H9 (cell line): Measurements from ENCODE around the gene RNASET2. TPM values are rescaled to one million over a fixed set of nuclear protein-coding genes. Genes with fewer than 3 reads are reported as not detected.

ENCODE experiments used
- DNase-seq: peaks from one replicate; pipeline ENCODE4 v3.0.0-alpha.2; 2017
- H2AFZ ChIP-seq: one replicate; pipeline ENCODE4 v1.6.1; 2013; ENCODE audit warnings: mild to moderate bottlenecking, low read length, control low read depth, moderate library complexity
- H2AK5ac ChIP-seq: 2 replicates; pipeline ENCODE4 v1.6.1; 2013; ENCODE audit warnings: low read length, control low read depth, mixed read lengths; ENCODE audit not compliant: insufficient read length
- H2BK120ac ChIP-seq: one replicate; pipeline ENCODE4 v1.6.1; 2013; ENCODE audit warnings: low read depth, mild to moderate bottlenecking, low read length, control low read depth, inconsistent platforms; ENCODE audit not compliant: poor library complexity, severe bottlenecking
- H2BK12ac ChIP-seq: 2 replicates; pipeline ENCODE4 v1.6.1; 2013; ENCODE audit warnings: low read length, control low read depth, mixed read lengths, low read depth; ENCODE audit not compliant: insufficient read length
- H2BK15ac ChIP-seq: 2 replicates; pipeline ENCODE4 v1.6.1; 2013; ENCODE audit warnings: low read depth, low read length, control low read depth
- H2BK20ac ChIP-seq: one replicate; pipeline ENCODE4 v1.6.1; 2013; ENCODE audit warnings: low read depth, mild to moderate bottlenecking, low read length, control low read depth, inconsistent platforms; ENCODE audit not compliant: poor library complexity, severe bottlenecking
- H2BK5ac ChIP-seq: 2 replicates; pipeline ENCODE4 v1.6.1; 2013; ENCODE audit warnings: low read length, control low read depth, mixed read lengths; ENCODE audit not compliant: insufficient read length
- H3K14ac ChIP-seq: 2 replicates; pipeline ENCODE4 v1.6.1; 2013; ENCODE audit warnings: low read length, control low read depth; ENCODE audit not compliant: insufficient read depth
- H3K18ac ChIP-seq: 2 replicates; pipeline ENCODE4 v1.6.1; 2013; ENCODE audit warnings: low read depth, mild to moderate bottlenecking, mixed read lengths, low read length, control low read depth; ENCODE audit not compliant: insufficient read length
- H3K23ac ChIP-seq: 2 replicates; pipeline ENCODE4 v1.6.1; 2013; ENCODE audit warnings: low read length, control low read depth, mixed read lengths, low read depth; ENCODE audit not compliant: insufficient read length
- H3K23me2 ChIP-seq: 2 replicates; pipeline ENCODE4 v1.6.1; 2013; ENCODE audit warnings: low read depth, mild to moderate bottlenecking, mixed read lengths, low read length, control low read depth; ENCODE audit not compliant: insufficient read length, poor library complexity, severe bottlenecking
- H3K27ac ChIP-seq: 2 replicates; pipeline ENCODE4 v1.5.1; 2013; ENCODE audit warnings: low read length, control low read depth, mixed read lengths, low read depth; ENCODE audit not compliant: insufficient read length
- H3K27me3 ChIP-seq: 2 replicates; pipeline ENCODE4 v1.6.1; 2013; ENCODE audit warnings: low read length, control low read depth, inconsistent platforms; ENCODE audit not compliant: insufficient read depth
- H3K4ac ChIP-seq: 2 replicates; pipeline ENCODE4 v1.6.1; 2013; ENCODE audit warnings: low read depth, mild to moderate bottlenecking, control low read depth, inconsistent platforms, low read length, moderate library complexity
- H3K4me1 ChIP-seq: 2 replicates; pipeline ENCODE4 v1.6.1; 2013; ENCODE audit warnings: low read length, control low read depth, inconsistent platforms; ENCODE audit not compliant: insufficient read depth
- H3K4me2 ChIP-seq: 2 replicates; pipeline ENCODE4 v1.6.1; 2013; ENCODE audit warnings: low read length, control low read depth, mixed read lengths; ENCODE audit not compliant: insufficient read length, insufficient read depth
- H3K56ac ChIP-seq: 2 replicates; pipeline ENCODE4 v1.6.1; 2013; ENCODE audit warnings: low read depth, mild to moderate bottlenecking, mixed read lengths, low read length, control low read depth; ENCODE audit not compliant: insufficient read length
- H3K79me1 ChIP-seq: 2 replicates; pipeline ENCODE4 v1.6.1; 2013; ENCODE audit warnings: low read depth, mild to moderate bottlenecking, moderate library complexity, low read length, control low read depth, inconsistent platforms; ENCODE audit not compliant: insufficient read depth, poor library complexity, severe bottlenecking
- H3K79me2 ChIP-seq: 2 replicates; pipeline ENCODE4 v1.6.1; 2013; ENCODE audit warnings: low read length, control low read depth, inconsistent platforms; ENCODE audit not compliant: insufficient read depth
- H3K9ac ChIP-seq: 2 replicates; pipeline ENCODE4 v1.6.1; 2013; ENCODE audit warnings: low read length, control low read depth, mixed read lengths; ENCODE audit not compliant: insufficient read length; ENCODE audit errors: extremely low read depth
- H3K9me3 ChIP-seq: one replicate; pipeline ENCODE4 v1.6.1; 2013; ENCODE audit warnings: low read depth, low read length, inconsistent platforms; ENCODE audit not compliant: control insufficient read depth
- H3T11ph ChIP-seq: one replicate; pipeline ENCODE4 v1.6.1; 2013; ENCODE audit warnings: mild to moderate bottlenecking, low read length, control low read depth, inconsistent platforms
- H4K20me1 ChIP-seq: one replicate; pipeline ENCODE4 v1.6.1; 2013; ENCODE audit not compliant: control insufficient read depth, insufficient read length, insufficient read depth
- H4K5ac ChIP-seq: 2 replicates; pipeline ENCODE4 v1.6.1; 2013; ENCODE audit warnings: low read depth, mild to moderate bottlenecking, mixed read lengths, low read length, control low read depth; ENCODE audit not compliant: insufficient read length
- H4K8ac ChIP-seq: replicated peaks from 2 replicates; pipeline ENCODE4 v1.6.1; 2013; ENCODE audit warnings: low read length, control low read depth, mixed read lengths, low read depth; ENCODE audit not compliant: insufficient read length
- H4K91ac ChIP-seq: 2 replicates; pipeline ENCODE4 v1.6.1; 2013; ENCODE audit warnings: low read depth, mild to moderate bottlenecking, moderate library complexity, mixed read lengths, low read length, control low read depth; ENCODE audit not compliant: insufficient read length
- H3K27ac Mint-ChIP-seq, 3 experiments: 2 replicates in 2 of 3; 3 replicates in 1 of 3; pipeline ENCODE4 v1.8.0; 2020 to 2021; ENCODE audit warnings: mixed read lengths in 3 of 3, mild to moderate bottlenecking in 1 of 3, moderate library complexity in 1 of 3
- H3K27me3 Mint-ChIP-seq: 2 replicates; pipeline ENCODE4 v1.8.0; 2021; ENCODE audit warnings: low read depth, mild to moderate bottlenecking, moderate library complexity, mixed read lengths
- H3K36me3 Mint-ChIP-seq, 3 experiments: 2 replicates in 2 of 3; 3 replicates in 1 of 3; pipeline ENCODE4 v1.8.0; 2020 to 2021; ENCODE audit warnings: low read depth in 3 of 3, mixed read lengths in 3 of 3; ENCODE audit not compliant: insufficient read depth in 1 of 3
- H3K4me1 Mint-ChIP-seq, 2 experiments: 2 replicates each; pipeline ENCODE4 v1.8.0; 2020; ENCODE audit warnings: mixed read lengths in 2 of 2
- H3K4me3 Mint-ChIP-seq, 2 experiments: 2 replicates in 1 of 2; 3 replicates in 1 of 2; pipeline ENCODE4 v1.8.0; 2020 to 2021; ENCODE audit warnings: mild to moderate bottlenecking in 2 of 2, mixed read lengths in 2 of 2, moderate library complexity in 1 of 2
- H3K9me3 Mint-ChIP-seq, 2 experiments: 2 replicates in 1 of 2; 3 replicates in 1 of 2; pipeline ENCODE4 v1.8.0; 2020; ENCODE audit warnings: mild to moderate bottlenecking in 2 of 2, mixed read lengths in 2 of 2, moderate library complexity in 1 of 2
- WGBS: extraction: QIAGEN DNeasy Blood & Tissue Kit; methylation state at CpG from one replicate; pipeline ENCODE4 v1.1.7; 2013; ENCODE audit warnings: missing lambda C conversion rate, low lambda C conversion rate, mixed read lengths; ENCODE audit not compliant: insufficient read length; ENCODE audit errors: extremely low coverage; 5-methylcytosine and 5-hydroxymethylcytosine counted together
- total RNA-seq: library from RNA; stranded (reverse); gene quantifications from 2 replicates; pipeline ENCODE4 v1.2.1, GENCODE V29; 2021
- TF ChIP-seq, protein P1 (sequence below): fragments of 200-600 bp; sonication (generic); conservative IDR thresholded peaks from 3 replicates; pipeline ENCODE4 v1.8.0; 2021; ENCODE audit warnings: antibody characterized with exemption, mild to moderate bottlenecking

The RNASET2 gene
- total RNA-seq, 1 experiment from 2014 or later = 28.2 TPM

DNA sequence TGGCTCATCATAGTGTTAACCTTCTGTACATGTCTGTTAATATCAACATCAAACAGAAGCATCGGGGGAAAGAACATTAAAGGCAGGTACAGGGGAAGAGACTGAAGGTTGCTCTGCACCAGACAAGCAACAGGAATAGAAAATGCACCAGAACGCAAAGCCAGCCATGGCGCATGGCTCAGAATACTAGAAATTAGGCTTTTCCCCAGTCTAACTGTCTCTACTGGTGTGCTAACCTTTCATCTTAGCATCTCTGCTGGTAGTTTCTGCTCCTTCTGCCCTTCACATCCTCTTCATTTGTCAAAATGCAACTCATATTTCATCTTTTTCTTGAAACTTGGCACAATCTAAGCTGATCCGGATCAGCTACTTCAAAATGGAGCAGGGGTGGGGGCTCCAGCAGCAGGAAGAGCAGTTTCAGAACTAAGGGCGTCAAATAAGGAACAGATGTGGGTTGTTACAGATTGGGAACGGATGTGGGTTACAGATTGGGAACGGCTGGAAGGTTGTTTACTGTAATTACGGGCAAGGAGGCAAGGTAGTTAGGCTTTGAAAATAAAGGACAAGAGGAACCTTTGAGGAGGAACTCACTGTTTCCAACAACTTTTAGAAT is 13.1 kb upstream of the RNASET2 start:
- H4K8ac ChIP-seq = no peak overlapping the region
- H3K27me3 ChIP-seq = no peaks in the 10 kb centered on the region
- H2AFZ ChIP-seq = no peak overlapping the region
- no peak overlapping the region for H2AK5ac ChIP-seq
- H3K23ac ChIP-seq = no peak overlapping the region
- no peak overlapping the region for H3K4ac ChIP-seq
- no peak overlapping the region for H2BK12ac ChIP-seq
- peaks cover 3% of the 10 kb centered on the region; the same call in 1 of the 2 replicates for H3K4me1 ChIP-seq
- H3T11ph ChIP-seq = no peak overlapping the region
- no peak for DNase-seq
- no peak overlapping the region for H2BK120ac ChIP-seq
- peaks cover 24 to 66% (median 47%) of the 10 kb centered on the region in 3 experiments for H3K36me3 Mint-ChIP-seq
- H3K56ac ChIP-seq = no peak overlapping the region
- H3K27ac ChIP-seq = no peak overlapping the region
- no peak overlapping the region for H4K5ac ChIP-seq
- TF ChIP-seq, protein P1, sequence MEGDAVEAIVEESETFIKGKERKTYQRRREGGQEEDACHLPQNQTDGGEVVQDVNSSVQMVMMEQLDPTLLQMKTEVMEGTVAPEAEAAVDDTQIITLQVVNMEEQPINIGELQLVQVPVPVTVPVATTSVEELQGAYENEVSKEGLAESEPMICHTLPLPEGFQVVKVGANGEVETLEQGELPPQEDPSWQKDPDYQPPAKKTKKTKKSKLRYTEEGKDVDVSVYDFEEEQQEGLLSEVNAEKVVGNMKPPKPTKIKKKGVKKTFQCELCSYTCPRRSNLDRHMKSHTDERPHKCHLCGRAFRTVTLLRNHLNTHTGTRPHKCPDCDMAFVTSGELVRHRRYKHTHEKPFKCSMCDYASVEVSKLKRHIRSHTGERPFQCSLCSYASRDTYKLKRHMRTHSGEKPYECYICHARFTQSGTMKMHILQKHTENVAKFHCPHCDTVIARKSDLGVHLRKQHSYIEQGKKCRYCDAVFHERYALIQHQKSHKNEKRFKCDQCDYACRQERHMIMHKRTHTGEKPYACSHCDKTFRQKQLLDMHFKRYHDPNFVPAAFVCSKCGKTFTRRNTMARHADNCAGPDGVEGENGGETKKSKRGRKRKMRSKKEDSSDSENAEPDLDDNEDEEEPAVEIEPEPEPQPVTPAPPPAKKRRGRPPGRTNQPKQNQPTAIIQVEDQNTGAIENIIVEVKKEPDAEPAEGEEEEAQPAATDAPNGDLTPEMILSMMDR = no peak
- H2BK20ac ChIP-seq = no peak overlapping the region
- no peak overlapping the region for H3K18ac ChIP-seq
- H3K79me1 ChIP-seq = no peaks in the 10 kb centered on the region
- WGBS = no CpG with 5 or more reads among the region's 8 CpGs
- peaks cover 12 to 23% of the 10 kb centered on the region in 2 experiments for H3K4me1 Mint-ChIP-seq
- H3K27me3 Mint-ChIP-seq = peaks cover 27% of the 10 kb centered on the region
- no peak overlapping the region for H2BK5ac ChIP-seq
- H3K9me3 ChIP-seq = no peaks in the 10 kb centered on the region
- H3K79me2 ChIP-seq = no peaks in the 10 kb centered on the region
- no peak overlapping the region for H4K91ac ChIP-seq
- no peak overlapping the region for H3K14ac ChIP-seq
- no peaks in the 10 kb centered on the region for H4K20me1 ChIP-seq
- H2BK15ac ChIP-seq = no peak overlapping the region
- no peak overlapping the region for H3K4me3 Mint-ChIP-seq
- H3K23me2 ChIP-seq = no peaks in the 10 kb centered on the region
- H3K9ac ChIP-seq = no peak overlapping the region
- H3K27ac Mint-ChIP-seq = no peak overlapping the region
- H3K9me3 Mint-ChIP-seq = peaks cover 35 to 45% of the 10 kb centered on the region in 2 experiments
- no peak overlapping the region for H3K4me2 ChIP-seq
